Measurements from ENCODE around the gene USP10.

The USP10 gene

DNA sequence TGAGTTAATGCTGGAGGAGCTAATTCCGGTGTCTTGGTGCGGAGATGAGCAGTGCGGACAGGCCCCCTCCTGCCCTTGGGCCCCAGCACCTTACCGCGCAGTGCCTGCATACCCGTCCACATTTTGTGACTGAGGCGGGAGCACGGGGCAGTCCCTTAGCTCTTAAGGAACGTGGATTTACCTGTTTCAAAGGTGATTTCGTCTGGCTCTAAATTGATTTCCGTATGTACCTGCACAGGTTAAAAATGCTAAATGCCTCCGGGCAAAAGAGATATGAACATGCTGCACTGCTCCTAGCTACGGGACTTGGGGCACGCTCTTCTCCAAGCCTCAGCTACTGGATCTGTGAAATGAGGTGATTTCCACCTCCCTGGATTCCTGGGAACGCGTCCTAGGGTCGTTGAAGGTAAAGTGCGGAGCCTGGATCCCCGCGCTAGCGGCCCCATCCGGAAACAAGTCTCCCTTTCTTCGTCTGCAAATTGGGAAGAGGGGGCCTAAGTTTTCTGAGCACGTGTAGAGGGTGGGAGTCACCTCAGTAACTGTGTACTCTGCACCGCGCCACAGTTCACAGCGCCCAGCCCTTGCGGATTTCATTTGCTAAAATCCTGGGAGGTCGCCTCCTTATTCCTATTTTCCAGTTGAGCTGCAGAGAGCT lies 119.3 kb downstream of the USP10 start:
- no peak overlapping the region for H3K4me3 Mint-ChIP-seq
- peaks cover 41% of the 10 kb centered on the region for H3K27me3 Mint-ChIP-seq (ENCODE audit: low read depth)
- no peaks in the 10 kb centered on the region for H3K36me3 Mint-ChIP-seq (ENCODE audit: low read depth)
- H3K4me1 Mint-ChIP-seq (ENCODE audit: low read depth): peaks cover 7% of the 10 kb centered on the region
- H3K27ac Mint-ChIP-seq: no peak overlapping the region
- no peak for DNase-seq (ENCODE audit: low spot score)
- H3K9me3 Mint-ChIP-seq: no peaks in the 10 kb centered on the region

DNA sequence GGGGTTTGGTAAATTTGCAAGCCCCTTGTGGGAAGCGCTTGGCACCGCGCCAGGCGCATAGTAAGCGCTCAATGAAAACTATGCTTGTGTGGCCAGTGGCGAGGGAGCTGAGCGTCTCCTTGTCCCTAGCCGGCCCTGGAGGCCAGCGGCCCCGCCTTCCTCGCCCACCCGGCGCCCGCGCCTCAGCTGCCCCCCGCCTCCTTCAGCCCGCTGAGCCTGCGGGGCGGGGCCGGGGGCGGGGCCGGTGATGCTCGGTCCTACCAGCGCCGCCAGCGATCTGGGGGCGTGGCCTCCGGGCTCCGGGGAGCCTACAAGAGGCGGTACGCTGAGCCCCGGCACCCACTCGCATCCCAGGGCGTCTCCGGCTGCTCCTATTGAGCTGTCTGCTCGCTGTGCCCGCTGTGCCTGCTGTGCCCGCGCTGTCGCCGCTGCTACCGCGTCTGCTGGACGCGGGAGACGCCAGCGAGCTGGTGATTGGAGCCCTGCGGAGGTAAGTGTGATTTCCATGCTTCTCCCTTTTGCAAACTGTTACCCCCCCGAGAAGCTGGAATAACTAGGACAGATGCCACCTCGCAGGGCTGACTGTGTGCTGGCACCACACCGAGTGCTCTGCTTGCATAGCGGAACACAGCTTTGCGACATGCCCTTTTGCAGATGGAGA lies 120.0 kb downstream of the USP10 start, which contains the start of gene CRISPLD2:
Gene CRISPLD2, plus strand, starts transcription at position 342 of the 661 bp plus-strand sequence. CDS start 18,511 bp downstream, outside the sequence.
- peaks cover 7% of the 10 kb centered on the region for H3K4me1 Mint-ChIP-seq (ENCODE audit: low read depth)
- H3K4me3 Mint-ChIP-seq: peak within 1 kb of the TSS; percentile 76
- H3K9me3 Mint-ChIP-seq: no peaks in the 10 kb centered on the region
- DNase-seq (ENCODE audit: low spot score): peak; percentile 84
- peaks cover 39% of the 10 kb centered on the region for H3K27me3 Mint-ChIP-seq (ENCODE audit: low read depth)
- H3K36me3 Mint-ChIP-seq (ENCODE audit: low read depth): no peaks in the 10 kb centered on the region
- H3K27ac Mint-ChIP-seq: no peak within 1 kb of the TSS

DNA sequence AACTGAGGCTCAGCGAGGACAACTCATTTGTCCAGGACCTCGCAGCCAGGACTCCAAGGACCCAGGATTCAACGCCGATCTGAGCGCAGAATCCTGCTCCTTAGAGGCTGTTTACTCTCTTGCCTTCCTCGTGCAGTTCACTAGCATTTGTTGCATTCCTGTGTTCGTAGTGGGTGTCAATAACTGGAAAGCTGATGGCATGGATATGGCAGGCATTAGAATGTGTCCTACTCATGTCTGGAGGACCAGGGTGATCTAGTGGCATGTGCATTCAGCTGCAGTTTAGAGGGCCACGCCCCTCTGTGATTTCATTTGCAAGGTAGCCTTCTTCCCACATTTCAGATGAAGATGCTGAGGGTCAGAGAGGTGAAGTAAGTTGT lies 120.5 kb downstream of the USP10 start:
- Mint-ChIP-seq H3K27me3 (ENCODE audit: low read depth) (peaks cover 39% of the 10 kb centered on the region), H3K36me3 (ENCODE audit: low read depth) (no peaks in the 10 kb centered on the region), H3K4me1 (ENCODE audit: low read depth) (peaks cover 7% of the 10 kb centered on the region), H3K4me3 (peak overlapping the region; percentile 76), H3K27ac (no peak overlapping the region), H3K9me3 (no peaks in the 10 kb centered on the region)
- DNase-seq (ENCODE audit: low spot score): no peak

DNA sequence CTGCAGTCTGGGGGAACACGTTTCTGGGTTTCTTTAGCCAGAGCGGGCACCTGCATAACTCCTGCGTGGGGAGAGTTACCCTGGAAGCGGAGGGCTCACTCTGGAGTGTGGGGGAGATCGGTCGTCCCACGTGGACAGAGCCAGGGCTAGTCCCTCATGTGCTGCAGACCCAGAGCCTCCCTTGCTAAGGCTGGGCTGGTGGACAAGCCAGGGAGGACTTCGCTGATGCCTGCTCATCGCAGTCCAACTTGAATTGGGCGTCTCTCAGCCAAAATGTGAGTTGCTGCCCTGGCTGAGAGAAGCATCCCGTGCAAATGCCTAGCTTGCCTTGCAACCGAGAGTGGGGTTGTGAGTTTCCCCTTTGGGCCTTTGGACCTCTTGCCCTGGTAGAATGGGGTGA lies 121.0 kb downstream of the USP10 start:
- no peak overlapping the region for H3K27ac Mint-ChIP-seq
- H3K9me3 Mint-ChIP-seq: no peaks in the 10 kb centered on the region
- no peak for DNase-seq (ENCODE audit: low spot score)
- peaks cover 39% of the 10 kb centered on the region for H3K27me3 Mint-ChIP-seq (ENCODE audit: low read depth)
- H3K4me1 Mint-ChIP-seq (ENCODE audit: low read depth): peaks cover 7% of the 10 kb centered on the region
- no peaks in the 10 kb centered on the region for H3K36me3 Mint-ChIP-seq (ENCODE audit: low read depth)
- H3K4me3 Mint-ChIP-seq: no peak overlapping the region

DNA sequence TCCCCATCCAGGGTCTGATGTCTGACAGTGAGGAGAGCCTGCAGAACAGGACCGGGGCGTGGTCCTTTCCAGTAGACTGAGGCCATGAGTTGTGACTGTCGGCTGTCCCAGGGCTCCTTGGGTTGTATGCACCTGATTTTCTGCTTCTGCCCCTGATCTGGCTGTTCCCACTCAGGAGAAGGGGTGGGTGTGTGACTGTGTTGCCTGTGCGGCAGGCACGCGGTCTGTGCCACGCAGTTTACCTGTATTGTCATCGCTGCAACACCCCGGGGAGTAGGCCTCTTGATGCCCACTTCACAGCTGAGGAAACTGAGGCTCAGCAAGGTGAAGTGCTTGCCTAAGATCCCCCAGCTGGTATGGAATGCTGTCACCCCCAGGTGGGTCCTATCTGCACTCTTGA lies 121.4 kb downstream of the USP10 start:
- Mint-ChIP-seq H3K4me1 (ENCODE audit: low read depth) (peaks cover 7% of the 10 kb centered on the region), H3K4me3 (no peak overlapping the region), H3K9me3 (no peaks in the 10 kb centered on the region), H3K27ac (no peak overlapping the region), H3K27me3 (ENCODE audit: low read depth) (peaks cover 39% of the 10 kb centered on the region), H3K36me3 (ENCODE audit: low read depth) (no peaks in the 10 kb centered on the region)
- DNase-seq (ENCODE audit: low spot score): no peak

DNA sequence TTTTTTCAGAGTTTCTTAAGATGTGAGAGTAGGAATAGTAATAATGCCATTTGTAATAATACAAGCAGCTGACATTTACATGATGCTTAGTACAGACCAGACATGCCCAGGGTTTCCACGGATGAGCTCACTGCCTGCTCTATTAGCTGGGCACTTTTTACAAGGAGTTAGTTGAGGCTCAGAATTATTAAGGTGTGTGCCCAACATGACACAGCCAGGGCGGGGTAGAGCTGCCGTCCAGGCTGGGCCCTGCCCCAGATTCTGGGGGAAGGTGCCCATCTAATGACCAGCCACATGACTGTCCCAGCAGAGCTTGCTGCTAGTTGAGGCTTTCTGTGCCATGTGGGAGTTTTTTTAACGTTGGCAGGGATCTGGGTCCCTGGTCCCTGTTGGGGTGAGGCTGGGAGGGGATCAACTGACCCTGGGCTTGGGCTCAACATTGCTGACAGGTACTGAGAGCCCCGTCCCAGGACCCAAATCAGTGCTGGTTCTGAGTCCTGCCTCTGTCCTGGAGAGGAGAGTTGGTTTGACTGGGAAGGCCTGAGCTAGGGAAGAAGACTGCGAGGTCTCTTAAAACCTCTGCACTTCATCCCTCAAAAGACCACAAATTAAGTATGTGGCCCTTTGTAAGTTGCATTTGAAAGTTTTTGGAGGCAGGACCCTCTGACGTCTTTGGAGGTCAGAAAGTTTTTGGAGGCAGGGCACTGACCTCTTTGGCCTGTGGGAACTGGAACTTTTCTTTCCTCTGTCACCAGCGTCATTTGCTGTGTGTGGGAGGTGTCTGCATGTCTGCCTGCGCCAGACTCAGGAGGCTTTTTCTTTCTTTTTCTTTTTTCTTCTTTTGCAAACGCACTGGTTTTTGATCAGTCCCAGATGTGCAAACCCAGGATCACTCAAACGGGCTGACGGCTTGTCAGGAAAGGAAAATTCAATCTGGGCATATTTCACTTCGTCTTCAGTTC lies 122.2 kb downstream of the USP10 start:
- Mint-ChIP-seq H3K4me1 (ENCODE audit: low read depth) (peaks cover 7% of the 10 kb centered on the region), H3K36me3 (ENCODE audit: low read depth) (no peaks in the 10 kb centered on the region), H3K27ac (no peak overlapping the region), H3K9me3 (no peaks in the 10 kb centered on the region), H3K4me3 (no peak overlapping the region), H3K27me3 (ENCODE audit: low read depth) (peaks cover 35% of the 10 kb centered on the region)
- no peak for DNase-seq (ENCODE audit: low spot score)

DNA sequence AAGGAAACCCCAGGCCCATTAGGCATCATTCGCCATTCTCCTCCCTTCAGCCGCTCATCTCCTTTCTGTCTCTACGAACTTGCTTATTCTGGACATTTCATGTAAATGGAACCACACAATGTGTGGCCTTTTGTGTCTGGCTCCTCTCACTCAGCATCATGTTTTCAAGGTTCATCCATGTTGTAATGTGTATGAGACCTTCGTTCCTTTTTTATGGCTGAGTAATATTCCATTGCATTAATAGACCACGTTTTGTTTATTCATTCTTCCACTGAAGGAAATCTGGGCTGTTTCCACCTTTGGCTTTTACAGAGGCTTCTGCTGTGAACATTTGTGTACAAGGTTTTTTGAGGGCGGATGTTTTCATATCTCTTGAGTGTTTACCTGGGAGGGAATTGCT lies 123.2 kb downstream of the USP10 start:
- H3K4me3 Mint-ChIP-seq: no peak overlapping the region
- H3K27me3 Mint-ChIP-seq (ENCODE audit: low read depth): peaks cover 34% of the 10 kb centered on the region
- H3K4me1 Mint-ChIP-seq (ENCODE audit: low read depth): peaks cover 7% of the 10 kb centered on the region
- no peak overlapping the region for H3K27ac Mint-ChIP-seq
- no peaks in the 10 kb centered on the region for H3K9me3 Mint-ChIP-seq
- no peak for DNase-seq (ENCODE audit: low spot score)
- H3K36me3 Mint-ChIP-seq (ENCODE audit: low read depth): no peaks in the 10 kb centered on the region

DNA sequence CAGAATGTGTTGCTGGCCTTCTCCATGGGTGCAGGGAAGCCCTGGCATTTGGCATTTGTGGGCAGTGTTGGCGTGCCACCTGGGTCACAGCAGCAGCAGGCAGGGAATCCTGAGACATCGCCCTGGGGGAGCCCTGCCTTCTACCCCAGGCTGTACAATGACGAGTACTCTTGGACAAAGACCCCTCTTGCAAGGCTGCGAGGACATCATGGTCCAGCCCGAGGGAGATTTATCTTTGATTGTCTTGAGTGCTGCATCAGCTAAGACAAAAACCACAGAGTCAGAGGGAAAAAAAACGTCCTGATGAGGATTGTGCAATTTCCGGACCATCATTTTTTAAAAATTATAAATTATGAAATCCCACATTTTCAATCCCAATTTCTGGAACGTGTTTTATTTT lies 123.7 kb downstream of the USP10 start:
- H3K36me3 Mint-ChIP-seq (ENCODE audit: low read depth): no peaks in the 10 kb centered on the region
- H3K9me3 Mint-ChIP-seq: no peaks in the 10 kb centered on the region
- H3K4me3 Mint-ChIP-seq: no peak overlapping the region
- peaks cover 7% of the 10 kb centered on the region for H3K4me1 Mint-ChIP-seq (ENCODE audit: low read depth)
- peaks cover 33% of the 10 kb centered on the region for H3K27me3 Mint-ChIP-seq (ENCODE audit: low read depth)
- no peak for DNase-seq (ENCODE audit: low spot score)
- H3K27ac Mint-ChIP-seq: no peak overlapping the region

DNA sequence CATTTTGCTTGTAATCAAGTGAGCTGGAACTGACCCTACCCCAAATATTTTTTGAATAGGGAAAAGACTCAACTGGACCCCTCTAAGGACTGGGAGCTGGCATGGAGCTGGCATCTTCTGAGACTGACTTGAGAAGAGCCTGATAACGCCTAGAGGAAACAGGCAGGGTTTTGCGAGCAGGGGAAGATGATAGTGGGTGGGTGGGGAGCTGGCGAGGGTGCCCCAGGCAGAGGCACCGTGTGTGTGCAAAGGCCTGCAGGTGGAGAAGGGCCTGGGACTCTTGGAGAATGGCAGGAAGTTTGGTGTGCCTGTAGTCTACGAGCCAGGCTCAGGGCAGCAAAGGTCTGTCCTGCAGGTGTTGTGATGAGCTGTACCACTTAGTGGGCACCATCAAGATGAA lies 124.1 kb downstream of the USP10 start:
- H3K27me3 Mint-ChIP-seq (ENCODE audit: low read depth): peaks cover 29% of the 10 kb centered on the region
- no peaks in the 10 kb centered on the region for H3K36me3 Mint-ChIP-seq (ENCODE audit: low read depth)
- no peak for DNase-seq (ENCODE audit: low spot score)
- H3K4me3 Mint-ChIP-seq: no peak overlapping the region
- H3K9me3 Mint-ChIP-seq: no peaks in the 10 kb centered on the region
- peaks cover 7% of the 10 kb centered on the region for H3K4me1 Mint-ChIP-seq (ENCODE audit: low read depth)
- no peak overlapping the region for H3K27ac Mint-ChIP-seq

DNA sequence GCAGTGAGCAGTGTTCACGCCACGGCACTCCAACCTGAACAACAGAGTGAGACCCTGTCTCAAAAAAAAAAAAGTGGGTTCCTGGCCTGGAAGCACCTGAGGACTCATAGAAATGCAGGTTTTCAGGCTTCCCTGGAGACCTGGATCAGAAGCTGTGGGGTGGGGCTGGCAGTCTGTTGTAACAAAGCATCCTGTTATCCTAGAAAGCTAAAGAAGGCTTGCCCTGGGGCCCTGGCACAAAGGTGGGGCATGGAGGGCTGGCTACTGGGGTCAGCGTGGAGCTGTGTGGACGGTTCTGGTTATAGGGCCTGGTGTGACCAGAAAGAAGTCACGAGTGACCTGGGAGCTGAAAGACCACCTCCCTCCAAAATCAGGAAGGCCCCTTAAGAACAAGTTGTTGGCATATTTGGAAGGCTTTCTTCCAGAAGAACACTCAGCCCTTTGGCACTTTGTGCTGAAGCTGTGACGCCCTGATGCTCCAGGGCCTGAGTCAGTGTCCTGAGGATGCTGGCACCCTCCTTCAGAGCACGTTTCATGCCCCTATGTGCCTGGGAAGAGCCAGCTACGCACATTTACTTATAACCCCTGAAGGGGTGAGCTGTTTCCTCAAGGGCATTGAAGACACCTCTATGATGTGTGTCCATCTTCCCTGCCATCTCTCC lies 126.2 kb downstream of the USP10 start:
- H3K4me3 Mint-ChIP-seq: no peak overlapping the region
- DNase-seq (ENCODE audit: low spot score): no peak
- H3K27me3 Mint-ChIP-seq (ENCODE audit: low read depth): peaks cover 15% of the 10 kb centered on the region
- no peaks in the 10 kb centered on the region for H3K4me1 Mint-ChIP-seq (ENCODE audit: low read depth)
- H3K9me3 Mint-ChIP-seq: no peaks in the 10 kb centered on the region
- no peak overlapping the region for H3K27ac Mint-ChIP-seq
- H3K36me3 Mint-ChIP-seq (ENCODE audit: low read depth): no peaks in the 10 kb centered on the region

DNA sequence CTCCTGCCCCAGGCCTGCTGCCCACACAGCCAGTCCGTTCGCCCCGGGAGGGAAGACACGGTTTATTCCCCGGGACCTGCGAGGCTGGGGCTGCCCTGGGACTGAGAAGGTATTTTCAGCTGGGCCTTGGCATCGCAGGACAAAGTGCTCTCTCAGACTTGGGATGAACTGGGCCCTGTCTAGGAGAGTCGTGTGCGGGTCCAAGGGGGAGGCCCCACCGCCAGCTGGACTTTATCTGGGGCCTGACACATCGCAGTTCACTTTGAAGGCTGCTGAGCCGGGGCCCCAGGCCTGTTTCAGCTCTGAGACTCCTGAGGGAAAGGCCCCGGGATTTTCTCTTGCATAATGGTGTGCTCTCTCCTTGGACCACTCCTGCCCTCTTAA lies 126.8 kb downstream of the USP10 start:
- H3K9me3 Mint-ChIP-seq: no peaks in the 10 kb centered on the region
- no peaks in the 10 kb centered on the region for H3K36me3 Mint-ChIP-seq (ENCODE audit: low read depth)
- H3K4me1 Mint-ChIP-seq (ENCODE audit: low read depth): no peaks in the 10 kb centered on the region
- DNase-seq (ENCODE audit: low spot score): no peak
- H3K27me3 Mint-ChIP-seq (ENCODE audit: low read depth): peaks cover 10% of the 10 kb centered on the region
- H3K4me3 Mint-ChIP-seq: no peak overlapping the region
- H3K27ac Mint-ChIP-seq: no peak overlapping the region

DNA sequence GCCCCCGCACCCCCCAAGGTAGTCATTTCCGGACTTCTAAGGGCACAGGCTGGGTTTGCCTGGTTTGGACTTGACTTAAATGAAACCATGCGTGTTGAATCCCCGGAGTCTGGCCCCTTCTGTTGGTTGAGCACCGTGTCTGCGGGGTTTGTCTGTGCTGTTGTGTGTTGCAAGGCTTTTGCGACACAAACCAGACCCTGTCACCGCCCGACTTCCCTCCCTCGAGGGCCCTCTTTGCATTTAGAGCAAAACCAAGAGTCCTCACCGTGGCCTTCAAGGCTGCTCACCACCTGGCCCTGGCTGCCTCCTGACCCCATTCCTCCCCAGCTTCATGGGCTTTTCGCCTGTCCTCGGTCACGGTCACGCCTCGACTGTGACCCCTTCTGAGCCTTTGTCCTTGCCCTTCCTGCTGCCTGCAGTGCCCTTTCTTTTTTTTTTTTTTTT lies 127.4 kb downstream of the USP10 start:
- H3K27ac Mint-ChIP-seq: no peak overlapping the region

DNA sequence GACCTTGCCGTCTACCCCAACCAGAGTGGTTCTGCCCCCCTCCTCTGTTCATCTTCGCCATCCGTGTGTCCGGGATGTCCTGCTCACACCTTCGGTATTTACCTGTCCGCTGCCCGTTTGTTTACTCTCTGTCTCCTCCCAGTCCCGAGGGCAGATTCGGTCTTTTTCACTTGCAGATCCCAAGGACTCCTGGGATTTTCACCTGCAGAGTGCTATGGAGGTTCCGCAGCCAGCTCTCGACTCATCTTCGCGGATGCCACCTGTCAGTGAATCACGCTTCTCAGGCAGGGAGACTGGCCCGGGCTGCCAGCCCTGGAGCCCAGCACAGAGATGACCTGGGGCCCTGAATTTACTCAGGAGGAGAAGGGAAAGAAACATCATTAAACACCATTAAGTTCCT lies 128.1 kb downstream of the USP10 start:
- no peak for DNase-seq (ENCODE audit: low spot score)
- Mint-ChIP-seq H3K4me1 (ENCODE audit: low read depth) (no peaks in the 10 kb centered on the region), H3K36me3 (ENCODE audit: low read depth) (no peaks in the 10 kb centered on the region), H3K27me3 (ENCODE audit: low read depth) (peaks cover 7% of the 10 kb centered on the region), H3K27ac (no peak overlapping the region), H3K9me3 (no peaks in the 10 kb centered on the region), H3K4me3 (no peak overlapping the region)

More for the DNA sequence above, 127.4 kb downstream of the USP10 start:
- DNase-seq (ENCODE audit: low spot score): no peak
- no peaks in the 10 kb centered on the region for H3K9me3 Mint-ChIP-seq
- no peaks in the 10 kb centered on the region for H3K4me1 Mint-ChIP-seq (ENCODE audit: low read depth)
- H3K27me3 Mint-ChIP-seq (ENCODE audit: low read depth): peaks cover 10% of the 10 kb centered on the region
- no peaks in the 10 kb centered on the region for H3K36me3 Mint-ChIP-seq (ENCODE audit: low read depth)
- no peak overlapping the region for H3K4me3 Mint-ChIP-seq
